OCI-LY7 (cell line): ENCODE measurements around the gene RIOK2. TPM values are rescaled to one million over a fixed set of nuclear protein-coding genes. Genes with fewer than 3 reads are reported as not detected.

Source experiments
- BruUV-seq: library from RNA; stranded (reverse); fragments of 400-500 nt; replicated peaks from 2 replicates; lab custom pipeline; 2021; lab: Mats Ljungman, UMichigan
- CTCF ChIA-PET: fragments of 300-600 bp; sonication (Branson Sonifier 250); formaldehyde crosslinking; loops from one replicate; lab custom pipeline; 2022; ENCODE audit warnings: antibody characterized with exemption; ENCODE audit not compliant: unreplicated experiment; lab: Charles Lee
- POLR2A ChIA-PET: fragments of 300-600 bp; sonication (Branson Sonifier 250); formaldehyde crosslinking; loops from one replicate; lab custom pipeline; 2022; ENCODE audit warnings: antibody characterized with exemption; lab: Charles Lee
- DNase-seq: peaks from one replicate; pipeline ENCODE4 v3.0.0-alpha.2; 2015; ENCODE audit warnings: low spot score
- H2AFZ ChIP-seq: fragments of 200-600 bp; sonication (generic), shearing (Covaris generic); 2 replicates; pipeline ENCODE4 v1.6.1; 2014; ENCODE audit warnings: mild to moderate bottlenecking, antibody characterized with exemption, low read length, moderate library complexity
- H3K27ac ChIP-seq: fragments of 200-600 bp; sonication (generic); 2 replicates; pipeline ENCODE4 v1.5.1; 2014; ENCODE audit warnings: mixed run types, low read depth, mild to moderate bottlenecking, moderate library complexity, low read length, inconsistent platforms; ENCODE audit not compliant: poor library complexity, severe bottlenecking
- H3K36me3 ChIP-seq: fragments of 200-600 bp; sonication (generic); 2 replicates; pipeline ENCODE4 v1.6.1; 2014; ENCODE audit warnings: mild to moderate bottlenecking, antibody characterized with exemption, low read length, moderate library complexity, mixed read lengths; ENCODE audit not compliant: insufficient read depth
- H3K4me1 ChIP-seq: fragments of 200-600 bp; sonication (generic); 2 replicates; pipeline ENCODE4 v1.5.1; 2014; ENCODE audit warnings: mild to moderate bottlenecking, low read length; ENCODE audit not compliant: insufficient read depth, poor library complexity, severe bottlenecking
- H3K4me2 ChIP-seq: fragments of 200-600 bp; sonication (generic); 2 replicates; pipeline ENCODE4 v1.6.1; 2014; ENCODE audit warnings: mild to moderate bottlenecking, low read length
- H3K4me3 ChIP-seq: fragments of 200-600 bp; sonication (generic); 2 replicates; pipeline ENCODE4 v1.5.1; 2014; ENCODE audit warnings: mild to moderate bottlenecking, low read depth, low read length; ENCODE audit not compliant: poor library complexity, severe bottlenecking
- H3K79me2 ChIP-seq: fragments of 200-600 bp; sonication (generic); 2 replicates; pipeline ENCODE4 v1.6.1; 2016; ENCODE audit warnings: low read depth, mild to moderate bottlenecking, low read length, moderate library complexity, mixed read lengths; ENCODE audit not compliant: insufficient read depth
- H3K9me2 ChIP-seq: fragments of 200-600 bp; sonication (generic); 2 replicates; pipeline ENCODE4 v1.6.1; 2016; ENCODE audit warnings: mild to moderate bottlenecking, low read length, mixed read lengths; ENCODE audit not compliant: insufficient read depth
- H3K9me3 ChIP-seq: fragments of 200-600 bp; sonication (generic); 2 replicates; pipeline ENCODE4 v1.6.1; 2014; ENCODE audit warnings: mild to moderate bottlenecking, mixed run types, low read length, mixed read lengths
- H4K20me1 ChIP-seq: fragments of 200-600 bp; sonication (generic); 2 replicates; pipeline ENCODE4 v1.6.1; 2014; ENCODE audit warnings: mild to moderate bottlenecking, antibody characterized with exemption, low read length, moderate library complexity, mixed read lengths; ENCODE audit not compliant: insufficient read depth
- EZH2phosphoT487 ChIP-seq: fragments of 200-600 bp; sonication (generic); IDR thresholded peaks from 2 replicates; pipeline ENCODE4 v1.6.1; 2018; ENCODE audit warnings: low read depth, borderline replicate concordance, mild to moderate bottlenecking, mixed run types, antibody characterized with exemption, low read length, moderate library complexity, mixed read lengths
- intact Hi-C: fragments of 100-400 bp; cut with micrococcal nuclease; formaldehyde crosslinking; loops from one replicate; pipeline ENCODE4 v1.10.0; 2022; ENCODE audit not compliant: unreplicated experiment
- total RNA-seq, 2 experiments: library from RNA; depleted of rRNA in 1 of 2; stranded (reverse); fragments of >200 nt in 1 of 2; shearing (Covaris generic) in 1 of 2; gene quantifications; 2 replicates each; pipeline ENCODE4 v1.2.3, GENCODE V29; 2014 to 2022
- TF ChIP-seq, protein P1 (sequence below): fragments of 200-600 bp; sonication (generic); conservative IDR thresholded peaks from 2 replicates; pipeline ENCODE4 v1.5.1; 2014; ENCODE audit warnings: mild to moderate bottlenecking, antibody characterized with exemption, low read length, moderate library complexity, mixed read lengths

Gene RIOK2
- total RNA-seq, 2 experiments from 2014 or later = 21.9 to 41.3 TPM

DNA sequence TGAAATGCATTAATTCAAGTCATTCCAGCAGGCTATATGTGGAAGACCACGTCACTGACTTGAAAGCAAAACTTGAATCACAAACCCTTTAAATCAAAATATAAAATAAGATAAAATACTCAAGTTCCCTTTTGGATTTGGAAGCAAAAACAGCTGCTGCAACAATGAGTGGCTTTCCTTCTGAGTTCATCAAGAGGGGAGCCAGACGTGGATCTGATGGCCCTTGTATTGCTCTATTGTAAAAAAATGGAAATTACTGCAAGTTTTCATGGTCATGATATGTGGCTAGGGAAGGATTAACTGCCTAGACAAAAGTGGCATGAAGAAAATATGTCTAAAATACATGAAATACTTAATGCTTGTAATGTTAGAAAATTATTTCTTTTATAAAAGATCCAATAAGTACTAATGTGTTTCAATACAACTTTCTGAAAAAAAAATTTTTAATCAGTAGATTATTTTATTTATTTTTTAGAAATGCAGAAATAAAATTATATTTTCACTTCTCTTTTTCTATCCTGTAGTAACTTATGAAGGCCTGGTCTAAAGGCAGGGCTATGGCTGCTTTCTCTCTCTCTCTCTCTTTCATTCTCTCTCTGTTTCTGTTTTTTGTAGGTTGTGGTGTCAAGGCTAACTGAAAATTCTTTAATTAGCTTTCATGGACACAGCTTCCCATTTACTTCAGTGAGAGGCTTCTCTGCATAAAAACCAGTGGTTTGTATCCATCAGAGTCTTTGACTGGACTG lies 64.6 kb downstream of the RIOK2 start:
- H3K79me2 ChIP-seq = no peaks in the 10 kb centered on the region
- BruUV-seq = no TSS peak
- H3K9me3 ChIP-seq = no peaks in the 10 kb centered on the region
- peak overlapping the region; percentile 26 for H3K27ac ChIP-seq
- peak overlapping the region; percentile 54 for H3K4me2 ChIP-seq
- H3K4me3 ChIP-seq = peak overlapping the region; percentile 14
- peak overlapping the region; percentile 77; the same call in 1 of the 2 replicates for H2AFZ ChIP-seq
- no peaks in the 10 kb centered on the region for H4K20me1 ChIP-seq
- H3K9me2 ChIP-seq = no peaks in the 10 kb centered on the region
- H3K4me1 ChIP-seq = peaks cover 12% of the 10 kb centered on the region
- ChIA-PET CTCF (interaction anchor here (1.0 kb wide), 1 partner anchor 24 kb away, joined by 5 read pairs; the partner anchor contains the start of gene LIX1), POLR2A (interaction anchor here (0.5 to 1.0 kb wide), 6 partner anchors 12 to 1358 kb away, joined by 3 to 6 read pairs (median 3); no protein-coding TSS in a partner anchor)
- TF ChIP-seq, protein P1, sequence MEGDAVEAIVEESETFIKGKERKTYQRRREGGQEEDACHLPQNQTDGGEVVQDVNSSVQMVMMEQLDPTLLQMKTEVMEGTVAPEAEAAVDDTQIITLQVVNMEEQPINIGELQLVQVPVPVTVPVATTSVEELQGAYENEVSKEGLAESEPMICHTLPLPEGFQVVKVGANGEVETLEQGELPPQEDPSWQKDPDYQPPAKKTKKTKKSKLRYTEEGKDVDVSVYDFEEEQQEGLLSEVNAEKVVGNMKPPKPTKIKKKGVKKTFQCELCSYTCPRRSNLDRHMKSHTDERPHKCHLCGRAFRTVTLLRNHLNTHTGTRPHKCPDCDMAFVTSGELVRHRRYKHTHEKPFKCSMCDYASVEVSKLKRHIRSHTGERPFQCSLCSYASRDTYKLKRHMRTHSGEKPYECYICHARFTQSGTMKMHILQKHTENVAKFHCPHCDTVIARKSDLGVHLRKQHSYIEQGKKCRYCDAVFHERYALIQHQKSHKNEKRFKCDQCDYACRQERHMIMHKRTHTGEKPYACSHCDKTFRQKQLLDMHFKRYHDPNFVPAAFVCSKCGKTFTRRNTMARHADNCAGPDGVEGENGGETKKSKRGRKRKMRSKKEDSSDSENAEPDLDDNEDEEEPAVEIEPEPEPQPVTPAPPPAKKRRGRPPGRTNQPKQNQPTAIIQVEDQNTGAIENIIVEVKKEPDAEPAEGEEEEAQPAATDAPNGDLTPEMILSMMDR = no peak
- no peak for TF ChIP-seq EZH2phosphoT487
- no peaks in the 10 kb centered on the region for H3K36me3 ChIP-seq
- intact Hi-C loops = no loop called here
- DNase-seq = peak; percentile 38

- Histone ChIP-seq H3K4me3 (no peak overlapping the region), H3K4me2 (no peak overlapping the region), H3K79me2 (no peaks in the 10 kb centered on the region), H2AFZ (peak overlapping the region; percentile 36; the same call in 1 of the 2 replicates), H3K36me3 (no peaks in the 10 kb centered on the region), H3K9me3 (no peaks in the 10 kb centered on the region), H3K9me2 (no peaks in the 10 kb centered on the region), H3K4me1 (peaks cover 12% of the 10 kb centered on the region), H4K20me1 (no peaks in the 10 kb centered on the region), H3K27ac (no peak overlapping the region)
- ChIA-PET POLR2A (interaction anchor here (0.6 to 1.2 kb wide), 6 partner anchors 18 to 581 kb away, joined by 3 to 5 read pairs (median 3); no protein-coding TSS in a partner anchor), CTCF (no interaction called here)
- BruUV-seq = no TSS peak
- no peak for DNase-seq
- intact Hi-C loops = no loop called here
- no peak for TF ChIP-seq EZH2phosphoT487
- TF ChIP-seq, protein P1 = no peak
Observed at GRCh38 chr5:97115932-97116331, 67.1 kb downstream of the RIOK2 start.

GRCh38 chr5:97112230-97112629 lies 70.8 kb downstream of the RIOK2 start:
- no peaks in the 10 kb centered on the region for H3K9me2 ChIP-seq
- ChIA-PET POLR2A (interaction anchor here (0.6 to 1.2 kb wide), 6 partner anchors 11 to 360 kb away, joined by 3 to 5 read pairs (median 4); no protein-coding TSS in a partner anchor), CTCF (no interaction called here)
- DNase-seq = no peak
- no peaks in the 10 kb centered on the region for H3K4me1 ChIP-seq
- intact Hi-C loops = no loop called here
- no peak overlapping the region for H2AFZ ChIP-seq
- no peaks in the 10 kb centered on the region for H4K20me1 ChIP-seq
- no peaks in the 10 kb centered on the region for H3K9me3 ChIP-seq
- no peak overlapping the region for H3K4me2 ChIP-seq
- H3K36me3 ChIP-seq = no peaks in the 10 kb centered on the region
- no peak overlapping the region for H3K27ac ChIP-seq
- BruUV-seq = no TSS peak
- no peak overlapping the region for H3K4me3 ChIP-seq
- no peak for TF ChIP-seq EZH2phosphoT487
- TF ChIP-seq, protein P1 = no peak
- no peaks in the 10 kb centered on the region for H3K79me2 ChIP-seq
